HepG2 (cell line): ENCODE data around the gene PPP4C. TPM values are rescaled to one million over a fixed set of nuclear protein-coding genes. Genes with fewer than 3 reads are reported as not detected.
A peak's percentile ranks its signal among the peaks of the same experiment; 100 is the strongest.

Source experiments
- ATAC-seq: fragments of 200-7000 bp; cut with Tn5 transposase; 3 replicates; pipeline ENCODE4 v1.9.1; 2020; ENCODE audit warnings: mild to moderate bottlenecking, moderate library complexity
- Bru-seq: library from RNA; stranded (reverse); fragments of 400-500 nt; gene quantifications from one replicate; lab custom pipeline; 2021; lab: Mats Ljungman, UMichigan
- BruChase-seq, 2 experiments: library from RNA; stranded (reverse); fragments of 400-500 nt; gene quantifications; one replicate each; lab custom pipeline; 2021; lab: Mats Ljungman, UMichigan
- BruUV-seq: library from RNA; stranded (reverse); fragments of 400-500 nt; replicated peaks from 2 replicates; lab custom pipeline; 2021; lab: Mats Ljungman, UMichigan
- CTCF ChIA-PET: fragments of 300-600 bp; formaldehyde crosslinking; extraction: SDS; loops from one replicate; lab custom pipeline; 2021; ENCODE audit warnings: low total read pairs, inconsistent platforms, low intra/inter-chr PET ratio; lab: Yijun Ruan, JAX
- POLR2A ChIA-PET: fragments of 350-600 bp; sonication (Branson Sonifier 250); formaldehyde crosslinking; loops from one replicate; lab custom pipeline; 2020; ENCODE audit warnings: antibody characterized with exemption, inconsistent platforms; lab: Yijun Ruan, JAX
- DNase-seq: peaks from one replicate; pipeline ENCODE4 v3.0.0-alpha.2; 2015; ENCODE audit warnings: low spot score
- FAIRE-seq: peaks from 3 replicates; lab custom pipeline; 2011; peaks lifted over from hg19 to GRCh38; lab: Jason Lieb, UNC
- H2AFZ ChIP-seq: one replicate; pipeline ENCODE4 v1.6.1; 2011; ENCODE audit warnings: low read length, inconsistent platforms
- H3K27ac ChIP-seq: fragments of 300-600 bp; 3 replicates; pipeline ENCODE4 v1.8.0; 2011; ENCODE audit warnings: mixed run types, mild to moderate bottlenecking, mixed read lengths, low read length, inconsistent platforms; ENCODE audit not compliant: insufficient read depth; ENCODE audit errors: extremely low read length
- H3K27me3 ChIP-seq, 2 experiments: fragments of 200-600 bp in 1 of 2; 2 replicates in 1 of 2; 3 replicates in 1 of 2; pipeline versions ENCODE4 v1.6.0 to v1.8.0; 2011; ENCODE audit warnings: low read length in 2 of 2, mild to moderate bottlenecking in 2 of 2, moderate library complexity in 2 of 2, inconsistent platforms in 1 of 2; ENCODE audit not compliant: insufficient read depth in 2 of 2, control insufficient read depth in 1 of 2
- H3K36me3 ChIP-seq, 2 experiments: fragments of 200-600 bp in 1 of 2; replicated peaks in 1 of 2; 2 replicates in 1 of 2; 3 replicates in 1 of 2; pipeline versions ENCODE4 v1.5.1 to v1.8.0; 2011; ENCODE audit warnings: low read length in 2 of 2, inconsistent platforms in 1 of 2; ENCODE audit not compliant: insufficient read depth in 2 of 2, control insufficient read depth in 1 of 2
- H3K4me1 ChIP-seq: 2 replicates; pipeline ENCODE4 v1.5.1; 2012; ENCODE audit warnings: low read length, inconsistent platforms; ENCODE audit not compliant: insufficient read depth
- H3K4me2 ChIP-seq: 2 replicates; pipeline ENCODE4 v1.6.0; 2011; ENCODE audit warnings: low read depth, low read length, inconsistent platforms
- H3K4me3 ChIP-seq, 3 experiments: fragments of 200-600 bp in 1 of 3; sonication (generic), shearing (Covaris generic) in 1 of 3; replicated peaks in 1 of 3; 2 replicates each; pipeline ENCODE4 v1.5.1; 2011 to 2016; ENCODE audit warnings: low read length in 3 of 3, inconsistent platforms in 2 of 3, low read depth in 2 of 3, mild to moderate bottlenecking in 2 of 3, control low read depth in 1 of 3, mixed read lengths in 1 of 3; ENCODE audit not compliant: insufficient read depth in 1 of 3
- H3K79me2 ChIP-seq: one replicate; pipeline ENCODE4 v1.6.1; 2011; ENCODE audit warnings: low read length, inconsistent platforms; ENCODE audit not compliant: insufficient read depth
- H3K9ac ChIP-seq: 2 replicates; pipeline ENCODE4 v1.6.0; 2011; ENCODE audit warnings: mild to moderate bottlenecking, low read depth, low read length, inconsistent platforms; ENCODE audit not compliant: insufficient read depth
- H3K9me3 ChIP-seq: 2 replicates; pipeline ENCODE4 v1.5.1; 2012; ENCODE audit warnings: mild to moderate bottlenecking, low read length
- H4K20me1 ChIP-seq: 2 replicates; pipeline ENCODE4 v1.6.0; 2011; ENCODE audit warnings: inconsistent platforms, mild to moderate bottlenecking, low read length, moderate library complexity; ENCODE audit not compliant: insufficient read depth
- FOSL2 ChIP-seq: sonication (generic); formaldehyde crosslinking; IDR thresholded peaks from 2 replicates; pipeline ENCODE4 v1.4.0; 2020; ENCODE audit warnings: missing genetic modification reagents
- KDM2A ChIP-seq: sonication (generic); formaldehyde crosslinking; IDR thresholded peaks from 2 replicates; pipeline ENCODE4 v1.4.0; 2020; ENCODE audit warnings: low read depth, missing genetic modification reagents, borderline replicate concordance
- KLF15 ChIP-seq: sonication (generic); formaldehyde crosslinking; IDR thresholded peaks from 2 replicates; pipeline ENCODE4 v1.8.1; 2023; ENCODE audit warnings: borderline replicate concordance, mild to moderate bottlenecking, inconsistent platforms, missing genetic modification reagents, mixed read lengths
- MXI1 ChIP-seq: IDR thresholded peaks from 3 replicates; pipeline ENCODE4 v1.6.1; 2012; ENCODE audit warnings: low read depth, low read length, inconsistent platforms, borderline replicate concordance
- NFKBIZ ChIP-seq: IDR thresholded peaks from 2 replicates; pipeline ENCODE4 v1.6.1; 2018; ENCODE audit warnings: missing genetic modification reagents, missing compliant biosample characterization
- WGBS: methylation state at CpG from one replicate; pipeline ENCODE4 v1.1.6; 2017; ENCODE audit warnings: low lambda C conversion rate; 5-methylcytosine and 5-hydroxymethylcytosine counted together
- in situ Hi-C: cut with HindIII; loops from 2 replicates; pipeline ENCODE4 v1.10.0; 2017; ENCODE audit warnings: low pct_unique_long_range_greater_than_20kb; ENCODE audit not compliant: extremely low pct_ligation_motif_present
- intact Hi-C: fragments of 100-400 bp; cut with micrococcal nuclease; formaldehyde crosslinking; loops from one replicate; pipeline ENCODE4 v1.10.0; 2022; ENCODE audit not compliant: unreplicated experiment
- long read RNA-seq, 2 experiments: library from RNA in 1 of 2; library from polyadenylated mRNA in 1 of 2; stranded (forward) in 1 of 2; unstranded in 1 of 2; transcript quantifications; one replicate each; pipeline ENCODE4 v2.0.0, GENCODE V29; 2019 to 2022
- polyA minus RNA-seq, 3 experiments: library from RNA; depleted of rRNA, polyadenylated mRNA; stranded (reverse); fragments of >200 nt; gene quantifications; 2 replicates each; pipeline ENCODE4 v1.2.3, GENCODE V29; 2011; ENCODE audit warnings: low replicate concordance in 1 of 3
- polyA plus RNA-seq, 8 experiments: library from polyadenylated mRNA; depleted of rRNA in 3 of 8; stranded (reverse) in 7 of 8; unstranded in 1 of 8; fragments of >200 nt; fragmentation: Illumina TruSeq in 4 of 8; extraction: Trizol in 4 of 8; gene quantifications; 2 replicates each; pipeline versions ENCODE4 v1.2.1 to v1.2.3, GENCODE V29; 2011 to 2016; ENCODE audit warnings: low read depth in 4 of 8, missing spikeins in 1 of 8, mixed read lengths in 1 of 8; ENCODE audit not compliant: insufficient read depth in 1 of 8
- total RNA-seq, 5 experiments: library from RNA; depleted of rRNA; stranded (reverse); fragments of >200 nt; fragmentation: Illumina TruSeq; extraction: Trizol; gene quantifications; 2 replicates each; pipeline ENCODE4 v1.2.3, GENCODE V29; 2016; ENCODE audit warnings: low read depth in 1 of 5
- TF ChIP-seq, protein P1 (sequence below), 2 experiments: sonication (generic) in 1 of 2; formaldehyde crosslinking in 1 of 2; IDR thresholded peaks; 2 replicates each; pipeline versions ENCODE4 v1.6.1 to v1.9.0; 2014 to 2022; ENCODE audit warnings: antibody characterized with exemption in 1 of 2, borderline replicate concordance in 1 of 2, inconsistent platforms in 1 of 2, low read depth in 1 of 2, missing genetic modification reagents in 1 of 2

PPP4C gene
- total RNA-seq (2016; rRNA removed; fragmentation: Illumina TruSeq; extraction: Trizol) (176 and 177 TPM in 2 replicates), polyA plus RNA-seq (2011; rRNA removed) (220 and 272 TPM in 2 replicates), polyA minus RNA-seq (2011; rRNA and poly(A)+ RNA removed; ENCODE audit: low replicate concordance) (448 and 594 TPM in 2 replicates), Bru-seq, nascent RNA (percentile 87 among the genes with signal in this experiment), BruChase-seq, experiment 1, labeled RNA remaining after a 6-hour chase (percentile 96 among the genes with signal in this experiment), BruChase-seq, experiment 2, labeled RNA remaining after a 2-hour chase (percentile 93 among the genes with signal in this experiment)
- 65.7 and 77.2 TPM in 2 replicates for total RNA-seq (2016; cell fraction: cytosol; rRNA removed; fragmentation: Illumina TruSeq; extraction: Trizol; ENCODE audit: low read depth)
- total RNA-seq (2016; cell fraction: insoluble cytoplasmic fraction; rRNA removed; fragmentation: Illumina TruSeq; extraction: Trizol) = 171 and 181 TPM in 2 replicates
- 128 and 142 TPM in 2 replicates for total RNA-seq (2016; cell fraction: membrane; rRNA removed; fragmentation: Illumina TruSeq; extraction: Trizol)
- 74.9 and 87.3 TPM in 2 replicates for total RNA-seq (2016; cell fraction: nucleus; rRNA removed; fragmentation: Illumina TruSeq; extraction: Trizol)
- 258 and 302 TPM in 2 replicates for polyA plus RNA-seq (2011; cell fraction: cytosol; rRNA removed)
- polyA plus RNA-seq (2011; cell fraction: nucleus; rRNA removed) = 210 and 223 TPM in 2 replicates
- 137 and 191 TPM in 2 replicates for polyA plus RNA-seq (2012)
- polyA plus RNA-seq (2016; cell fraction: cytosol; fragmentation: Illumina TruSeq; extraction: Trizol; ENCODE audit: low read depth) = 74.4 and 81.5 TPM in 2 replicates
- polyA plus RNA-seq (2016; cell fraction: insoluble cytoplasmic fraction; fragmentation: Illumina TruSeq; extraction: Trizol; ENCODE audit: low read depth) = 211 and 227 TPM in 2 replicates
- polyA plus RNA-seq (2016; cell fraction: membrane; fragmentation: Illumina TruSeq; extraction: Trizol; ENCODE audit: low read depth) = 119 and 131 TPM in 2 replicates
- polyA plus RNA-seq (2016; cell fraction: nucleus; fragmentation: Illumina TruSeq; extraction: Trizol; ENCODE audit: insufficient read depth, low read depth) = 198 and 202 TPM in 2 replicates
- polyA minus RNA-seq (2011; cell fraction: cytosol; rRNA and poly(A)+ RNA removed) = 140 and 151 TPM in 2 replicates
- polyA minus RNA-seq (2011; cell fraction: nucleus; rRNA and poly(A)+ RNA removed) = 46.2 and 53.8 TPM in 2 replicates
- long read RNA-seq, experiment 1, transcript PPP4C-202 (8 exons, 1,333 nt) = minor isoform, 6 of 305 reads
- long read RNA-seq, experiment 1, transcript PPP4C-201 (9 exons, 1,407 nt) = major isoform, 152 of 305 reads
- long read RNA-seq, experiment 1, transcript PPP4C-214 (8 exons, 1,301 nt) = minor isoform, 13 of 305 reads
- long read RNA-seq, experiment 1, partial matches to known transcripts = 58 of 305 reads
- long read RNA-seq, experiment 1, other reads (novel, unspliced or antisense) = 73 of 305 reads
- long read RNA-seq, experiment 2, transcript PPP4C-204 (8 exons, 941 nt) = minor isoform, 7 of 425 reads
- long read RNA-seq, experiment 2, transcript PPP4C-201 (9 exons, 1,407 nt) = major isoform, 183 of 425 reads
- long read RNA-seq, experiment 2, transcript PPP4C-202 (8 exons, 1,333 nt) = minor isoform, 7 of 425 reads
- long read RNA-seq, experiment 2, transcript PPP4C-214 (8 exons, 1,301 nt) = minor isoform, 21 of 425 reads
- long read RNA-seq, experiment 2, partial matches to known transcripts = 77 of 425 reads
- long read RNA-seq, experiment 2, other reads (novel, unspliced or antisense) = 127 of 425 reads

DNA sequence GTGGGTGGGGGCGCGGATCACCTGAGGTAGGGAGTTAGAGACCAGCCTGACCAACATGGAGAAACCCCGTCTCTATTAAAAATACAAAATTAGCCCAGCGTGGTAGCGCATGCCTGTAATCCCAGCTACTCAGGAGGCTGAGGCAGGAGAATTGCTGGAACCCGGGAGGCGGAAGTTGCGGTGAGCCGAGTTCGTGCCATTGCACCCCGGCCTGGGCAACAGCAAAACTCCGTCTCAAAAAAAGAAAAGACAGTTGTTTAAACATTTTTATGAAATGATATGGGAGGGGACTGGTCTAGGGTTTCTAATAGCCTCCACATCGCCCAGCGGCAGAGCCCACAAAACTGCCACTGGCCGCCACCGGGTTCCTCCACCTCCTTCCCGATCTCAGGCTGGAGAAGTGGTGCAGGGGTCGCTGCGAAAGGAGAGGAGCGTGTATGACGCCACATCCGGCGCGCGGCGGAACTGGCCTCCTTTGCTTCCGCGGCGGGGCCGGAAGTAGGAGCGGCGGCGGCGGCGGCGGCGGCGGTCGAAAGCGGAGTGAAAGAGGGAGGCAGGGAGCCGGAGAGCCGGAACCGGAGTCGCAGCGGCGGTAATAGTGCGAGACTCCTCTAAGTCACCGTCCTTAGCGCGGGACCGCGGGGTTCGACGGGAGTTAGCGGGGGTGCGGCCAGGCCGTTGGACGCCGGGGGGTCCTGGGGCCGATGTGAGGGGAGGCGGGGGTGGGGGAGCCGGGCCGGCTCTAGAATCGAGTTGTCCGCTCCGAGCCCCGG lies at the start of gene PPP4C:
Gene PPP4C (plus strand): TSS at position 492 of the 773 bp plus-strand sequence. CDS start 384 bp downstream, outside the sequence.
- H3K9ac ChIP-seq = peak within 1 kb of the TSS; percentile 90
- H3K4me1 ChIP-seq = peaks cover 66% of the 10 kb centered on the region
- no peaks in the 10 kb centered on the region for H3K9me3 ChIP-seq
- peak within 1 kb of the TSS; percentile 82 for H3K27ac ChIP-seq
- in situ Hi-C loops = loop anchor here (25.0 kb wide), 1 partner anchor 562 kb away; no protein-coding TSS in a partner anchor
- H4K20me1 ChIP-seq = peaks cover 33% of the 10 kb centered on the region
- peak within 1 kb of the TSS; percentile 91 for H3K4me2 ChIP-seq
- intact Hi-C loops = no loop called here
- H3K27me3 ChIP-seq = no peaks in the 10 kb centered on the region; a peak in 1 of 5 replicates
- FAIRE-seq (no peak), ATAC-seq (peak; percentile 90), DNase-seq (peak; percentile 88)
- H3K4me3 ChIP-seq = peak within 1 kb of the TSS; percentile 81 to 98 (median 90)
- H3K36me3 ChIP-seq = peaks cover 14 to 40% of the 10 kb centered on the region in 2 experiments
- H2AFZ ChIP-seq = no peak within 1 kb of the TSS
- ChIA-PET CTCF (no interaction called here), POLR2A (interaction anchor here (0.9 to 4.3 kb wide), 7 partner anchors 9 to 22 kb away, joined by 3 to 100 read pairs (median 8); partner anchors contain the start of genes ALDOA, TBX6 and YPEL3)
- TSS peak; percentile 99 for BruUV-seq
- H3K79me2 ChIP-seq = peaks cover 38% of the 10 kb centered on the region
- 3% methylated on average over 57 of the region's 67 CpGs for WGBS
- TF ChIP-seq KDM2A (peak; percentile 99), NFKBIZ (CRISPR knock-in tag) (no peak), FOSL2 (CRISPR knock-in tag) (peak; percentile 44; the same call in 1 of the 2 replicates), KLF15 (CRISPR knock-in tag) (no peak; the same call in 1 of the 2 replicates), MXI1 (peak; percentile 55; the same call in 1 of the 3 replicates)
- TF ChIP-seq, protein P1, sequence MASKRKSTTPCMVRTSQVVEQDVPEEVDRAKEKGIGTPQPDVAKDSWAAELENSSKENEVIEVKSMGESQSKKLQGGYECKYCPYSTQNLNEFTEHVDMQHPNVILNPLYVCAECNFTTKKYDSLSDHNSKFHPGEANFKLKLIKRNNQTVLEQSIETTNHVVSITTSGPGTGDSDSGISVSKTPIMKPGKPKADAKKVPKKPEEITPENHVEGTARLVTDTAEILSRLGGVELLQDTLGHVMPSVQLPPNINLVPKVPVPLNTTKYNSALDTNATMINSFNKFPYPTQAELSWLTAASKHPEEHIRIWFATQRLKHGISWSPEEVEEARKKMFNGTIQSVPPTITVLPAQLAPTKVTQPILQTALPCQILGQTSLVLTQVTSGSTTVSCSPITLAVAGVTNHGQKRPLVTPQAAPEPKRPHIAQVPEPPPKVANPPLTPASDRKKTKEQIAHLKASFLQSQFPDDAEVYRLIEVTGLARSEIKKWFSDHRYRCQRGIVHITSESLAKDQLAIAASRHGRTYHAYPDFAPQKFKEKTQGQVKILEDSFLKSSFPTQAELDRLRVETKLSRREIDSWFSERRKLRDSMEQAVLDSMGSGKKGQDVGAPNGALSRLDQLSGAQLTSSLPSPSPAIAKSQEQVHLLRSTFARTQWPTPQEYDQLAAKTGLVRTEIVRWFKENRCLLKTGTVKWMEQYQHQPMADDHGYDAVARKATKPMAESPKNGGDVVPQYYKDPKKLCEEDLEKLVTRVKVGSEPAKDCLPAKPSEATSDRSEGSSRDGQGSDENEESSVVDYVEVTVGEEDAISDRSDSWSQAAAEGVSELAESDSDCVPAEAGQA (IDR thresholded peaks at IDR 0.05; ENCODE audit: low read depth) = peak; percentile 96
- TF ChIP-seq, protein P1 (CRISPR knock-in tag; IDR thresholded peaks at IDR 0.05; ENCODE audit: borderline replicate concordance) = no peak
